KMS-11 (cell line): ENCODE measurements around the gene SLC4A9.

ENCODE experiments used
- H2AFZ ChIP-seq: fragments of 200-600 bp; sonication (generic); 2 replicates; pipeline ENCODE4 v1.6.1; 2016; ENCODE audit warnings: antibody characterized with exemption, mixed run types, low read depth
- H3K27ac ChIP-seq: fragments of 200-600 bp; sonication (generic); 2 replicates; pipeline ENCODE4 v1.6.1; 2016; ENCODE audit warnings: mild to moderate bottlenecking, mixed run types
- H3K27me3 ChIP-seq: fragments of 200-600 bp; sonication (generic); 2 replicates; pipeline ENCODE4 v1.6.1; 2017; ENCODE audit warnings: mild to moderate bottlenecking, low read depth, mixed run types, moderate library complexity; ENCODE audit not compliant: insufficient read depth
- H3K36me3 ChIP-seq: fragments of 200-600 bp; sonication (generic); 2 replicates; pipeline ENCODE4 v1.6.1; 2017; ENCODE audit warnings: mild to moderate bottlenecking, mixed run types; ENCODE audit not compliant: insufficient read depth
- H3K4me1 ChIP-seq: fragments of 200-600 bp; sonication (generic); 2 replicates; pipeline ENCODE4 v1.6.1; 2016; ENCODE audit warnings: mild to moderate bottlenecking, low read depth, mixed run types; ENCODE audit not compliant: poor library complexity, severe bottlenecking
- H3K4me2 ChIP-seq: fragments of 200-600 bp; sonication (generic); 2 replicates; pipeline ENCODE4 v1.7.0; 2016; ENCODE audit warnings: mild to moderate bottlenecking, mixed run types
- H3K4me3 ChIP-seq: fragments of 200-600 bp; sonication (generic); IDR thresholded peaks from 2 replicates; pipeline ENCODE4 v1.6.1; 2017; ENCODE audit warnings: low read depth, low read length, mixed read lengths; ENCODE audit not compliant: insufficient read depth
- H3K79me2 ChIP-seq: fragments of 200-600 bp; sonication (generic); 2 replicates; pipeline ENCODE4 v1.6.1; 2016; ENCODE audit warnings: low read depth, mixed run types; ENCODE audit not compliant: insufficient read depth
- H3K9ac ChIP-seq: fragments of 200-600 bp; sonication (generic); 2 replicates; pipeline ENCODE4 v1.6.1; 2016; ENCODE audit warnings: mild to moderate bottlenecking, mixed run types
- H4K20me1 ChIP-seq: fragments of 200-600 bp; sonication (generic); 2 replicates; pipeline ENCODE4 v1.6.1; 2016; ENCODE audit warnings: mild to moderate bottlenecking, mixed run types; ENCODE audit not compliant: insufficient read depth
- TF ChIP-seq, protein P1 (sequence below): fragments of 200-600 bp; sonication (generic); conservative IDR thresholded peaks from 2 replicates; pipeline ENCODE4 v1.6.1; 2017; ENCODE audit warnings: low read depth, mild to moderate bottlenecking, antibody characterized with exemption, low read length, moderate library complexity, mixed read lengths

Gene SLC4A9

DNA sequence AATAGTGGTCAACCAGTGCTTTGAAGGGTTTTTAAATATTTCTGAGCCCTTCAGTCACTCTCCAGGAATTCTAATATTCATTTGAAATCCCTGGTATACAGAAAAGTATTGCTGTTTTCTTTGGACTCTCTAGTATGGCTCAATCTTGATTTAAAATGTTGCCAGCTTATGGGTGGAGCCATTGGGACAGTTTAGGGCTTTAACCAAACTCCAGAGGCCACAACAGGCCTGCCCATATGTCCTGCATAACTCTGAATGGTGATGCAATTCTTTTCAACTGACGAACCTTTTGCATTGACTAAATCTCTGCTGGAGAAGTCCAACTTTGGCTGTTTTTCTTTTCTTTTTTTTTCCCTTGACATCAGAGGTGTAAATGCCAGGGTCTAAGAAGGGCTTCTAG is 31.3 kb downstream of the SLC4A9 start:
- Histone ChIP-seq H3K36me3 (no peaks in the 10 kb centered on the region), H3K9ac (no peak overlapping the region), H3K79me2 (no peaks in the 10 kb centered on the region), H3K27me3 (no peaks in the 10 kb centered on the region), H3K4me1 (no peaks in the 10 kb centered on the region), H3K4me2 (no peak overlapping the region), H3K4me3 (no peak overlapping the region), H2AFZ (no peak overlapping the region), H4K20me1 (no peaks in the 10 kb centered on the region), H3K27ac (no peak overlapping the region)
- TF ChIP-seq, protein P1, sequence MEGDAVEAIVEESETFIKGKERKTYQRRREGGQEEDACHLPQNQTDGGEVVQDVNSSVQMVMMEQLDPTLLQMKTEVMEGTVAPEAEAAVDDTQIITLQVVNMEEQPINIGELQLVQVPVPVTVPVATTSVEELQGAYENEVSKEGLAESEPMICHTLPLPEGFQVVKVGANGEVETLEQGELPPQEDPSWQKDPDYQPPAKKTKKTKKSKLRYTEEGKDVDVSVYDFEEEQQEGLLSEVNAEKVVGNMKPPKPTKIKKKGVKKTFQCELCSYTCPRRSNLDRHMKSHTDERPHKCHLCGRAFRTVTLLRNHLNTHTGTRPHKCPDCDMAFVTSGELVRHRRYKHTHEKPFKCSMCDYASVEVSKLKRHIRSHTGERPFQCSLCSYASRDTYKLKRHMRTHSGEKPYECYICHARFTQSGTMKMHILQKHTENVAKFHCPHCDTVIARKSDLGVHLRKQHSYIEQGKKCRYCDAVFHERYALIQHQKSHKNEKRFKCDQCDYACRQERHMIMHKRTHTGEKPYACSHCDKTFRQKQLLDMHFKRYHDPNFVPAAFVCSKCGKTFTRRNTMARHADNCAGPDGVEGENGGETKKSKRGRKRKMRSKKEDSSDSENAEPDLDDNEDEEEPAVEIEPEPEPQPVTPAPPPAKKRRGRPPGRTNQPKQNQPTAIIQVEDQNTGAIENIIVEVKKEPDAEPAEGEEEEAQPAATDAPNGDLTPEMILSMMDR = no peak

DNA sequence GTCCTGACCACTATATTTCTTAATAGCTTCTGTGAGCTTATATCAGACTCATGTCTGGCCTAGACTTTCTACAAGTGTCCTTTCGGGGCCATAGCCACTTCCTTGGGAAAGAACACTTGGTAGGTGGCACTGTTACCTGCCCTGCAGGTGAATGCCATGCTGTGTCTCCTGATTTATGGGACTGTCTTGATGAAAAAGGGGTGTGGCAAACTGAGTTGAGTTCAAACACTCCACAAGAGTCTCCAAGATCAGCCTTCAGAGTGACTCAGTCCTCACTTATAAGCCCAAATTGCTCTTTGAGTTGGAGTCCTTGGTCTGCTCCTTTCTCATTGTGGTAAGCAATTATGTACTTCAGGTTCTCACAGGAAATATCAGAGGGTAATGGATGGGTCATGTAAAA is 31.7 kb downstream of the SLC4A9 start:
- no peaks in the 10 kb centered on the region for H3K27me3 ChIP-seq
- no peak overlapping the region for H3K9ac ChIP-seq
- H2AFZ ChIP-seq = no peak overlapping the region
- no peak overlapping the region for H3K27ac ChIP-seq
- TF ChIP-seq, protein P1 = no peak
- H3K4me1 ChIP-seq = no peaks in the 10 kb centered on the region
- no peak overlapping the region for H3K4me2 ChIP-seq
- H3K36me3 ChIP-seq = no peaks in the 10 kb centered on the region
- H4K20me1 ChIP-seq = no peaks in the 10 kb centered on the region
- H3K79me2 ChIP-seq = no peaks in the 10 kb centered on the region
- H3K4me3 ChIP-seq = no peak overlapping the region

DNA sequence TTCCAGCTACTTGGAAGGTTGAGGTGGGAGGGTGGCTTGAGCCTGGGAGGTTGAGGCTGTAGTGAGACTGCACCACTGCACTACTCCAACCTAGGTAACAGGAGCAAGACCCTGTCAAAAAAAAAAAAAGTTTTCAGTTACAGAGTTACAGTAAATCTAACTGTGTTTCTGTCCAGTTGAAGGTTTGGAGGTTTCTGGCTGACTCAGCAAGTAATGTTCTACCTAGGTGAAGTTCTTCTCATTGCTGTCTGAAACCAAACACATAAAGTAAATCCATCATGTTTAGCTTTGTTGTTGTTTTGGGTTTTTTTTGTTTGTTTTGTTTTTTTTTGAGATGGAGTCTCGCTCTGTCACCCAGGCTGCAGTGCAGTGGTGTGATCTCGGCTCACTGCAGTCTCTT is 33.7 kb downstream of the SLC4A9 start:
- Histone ChIP-seq H3K79me2 (no peaks in the 10 kb centered on the region), H3K4me3 (no peak overlapping the region), H3K36me3 (no peaks in the 10 kb centered on the region), H4K20me1 (no peaks in the 10 kb centered on the region), H3K27ac (no peak overlapping the region), H2AFZ (no peak overlapping the region), H3K9ac (no peak overlapping the region), H3K4me1 (no peaks in the 10 kb centered on the region), H3K4me2 (no peak overlapping the region), H3K27me3 (no peaks in the 10 kb centered on the region)
- TF ChIP-seq, protein P1 = no peak

DNA sequence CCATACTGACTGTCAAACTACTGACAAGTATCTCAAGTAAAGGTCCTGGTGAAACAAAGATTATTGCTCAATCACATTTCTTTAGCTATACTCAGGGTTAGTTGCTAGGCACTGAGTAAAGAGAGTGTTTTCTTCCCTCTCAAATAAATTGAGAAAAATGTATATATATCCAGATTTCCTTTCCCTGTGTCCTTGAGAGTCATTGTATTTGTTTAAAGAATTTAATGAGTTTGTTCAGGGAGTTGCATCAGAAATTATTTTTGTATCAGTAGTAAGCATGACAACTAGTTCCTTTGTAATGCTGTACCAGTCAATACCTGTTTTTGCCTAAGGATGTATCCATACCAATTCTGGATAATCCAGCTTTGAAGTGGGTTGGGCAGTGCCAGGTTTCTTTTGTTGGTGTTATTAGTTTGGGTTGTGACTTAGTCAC is 38.4 kb downstream of the SLC4A9 start:
- H3K4me2 ChIP-seq = no peak overlapping the region
- TF ChIP-seq, protein P1 = no peak
- no peaks in the 10 kb centered on the region for H3K36me3 ChIP-seq
- H4K20me1 ChIP-seq = peaks cover 4% of the 10 kb centered on the region; the same call in 1 of the 2 replicates
- H3K27me3 ChIP-seq = no peaks in the 10 kb centered on the region
- no peak overlapping the region for H3K4me3 ChIP-seq
- no peak overlapping the region for H3K27ac ChIP-seq
- H3K9ac ChIP-seq = no peak overlapping the region
- H3K79me2 ChIP-seq = peaks cover 30% of the 10 kb centered on the region
- H3K4me1 ChIP-seq = peaks cover 16% of the 10 kb centered on the region
- no peak overlapping the region for H2AFZ ChIP-seq
